Activated B cell treated with CpG ODN at 0.5 μM for 24 hours (primary cell): Measurements from ENCODE around the gene HK3. TPM values are rescaled to one million over a fixed set of nuclear protein-coding genes. Genes with fewer than 3 reads are reported as not detected.

Experiments
- ATAC-seq: fragments of 200-7000 bp; cut with Tn5 transposase; one replicate; pipeline ENCODE4 v1.10.0; 2021; ENCODE audit warnings: low read depth, mild to moderate bottlenecking, moderate library complexity
- CTCF ChIA-PET: fragments of 350-600 bp; sonication (Branson Sonifier 250); formaldehyde crosslinking; loops from one replicate; lab custom pipeline; 2021; ENCODE audit warnings: antibody characterized with exemption; lab: Charles Lee
- POLR2A ChIA-PET: fragments of 350-600 bp; sonication (Branson Sonifier 250); formaldehyde crosslinking; loops from one replicate; lab custom pipeline; 2021; ENCODE audit warnings: antibody characterized with exemption; lab: Charles Lee
- DNase-seq: peaks from one replicate; pipeline ENCODE4 v3.0.0; 2022
- H3K27ac Mint-ChIP-seq: one replicate; pipeline ENCODE4 v1.8.0; 2020; ENCODE audit warnings: mixed read lengths
- H3K27me3 Mint-ChIP-seq: one replicate; pipeline ENCODE4 v1.8.0; 2021; ENCODE audit warnings: mixed read lengths
- H3K36me3 Mint-ChIP-seq: one replicate; pipeline ENCODE4 v1.8.0; 2021; ENCODE audit warnings: low read depth, mixed read lengths
- H3K4me1 Mint-ChIP-seq: one replicate; pipeline ENCODE4 v1.8.0; 2021; ENCODE audit warnings: mixed read lengths
- H3K4me3 Mint-ChIP-seq: one replicate; pipeline ENCODE4 v1.8.0; 2020; ENCODE audit warnings: mild to moderate bottlenecking, mixed read lengths
- H3K9me3 Mint-ChIP-seq: one replicate; pipeline ENCODE4 v1.8.0; 2020; ENCODE audit warnings: mixed read lengths
- CTCF ChIP-seq: fragments of 200-600 bp; IDR thresholded peaks from one replicate; pipeline ENCODE4 v1.8.0; 2022; ENCODE audit warnings: antibody characterized with exemption, mild to moderate bottlenecking
- intact Hi-C: fragments of 100-400 bp; cut with micrococcal nuclease; formaldehyde crosslinking; loops from one replicate; pipeline ENCODE4 v1.15.1; 2024
- total RNA-seq: library from RNA; stranded (reverse); gene quantifications from 2 replicates; pipeline ENCODE4 v1.2.3, GENCODE V29; 2022

HK3 gene
- total RNA-seq, 1 donor from 2014 or later: 0.55 TPM

GRCh38 chr5:176876506-176877431 is 22.4 kb downstream of the HK3 start:
- intact Hi-C loops: no loop called here
- Mint-ChIP-seq H3K27ac (no peak overlapping the region), H3K4me3 (no peak overlapping the region), H3K4me1 (peaks cover 2% of the 10 kb centered on the region), H3K27me3 (peaks cover 26% of the 10 kb centered on the region), H3K9me3 (no peaks in the 10 kb centered on the region), H3K36me3 (no peaks in the 10 kb centered on the region)
- no peak for DNase-seq
- CTCF ChIA-PET: no interaction called here
- POLR2A ChIA-PET: no interaction called here
- TF ChIP-seq CTCF: no peak
- ATAC-seq: no peak

DNA sequence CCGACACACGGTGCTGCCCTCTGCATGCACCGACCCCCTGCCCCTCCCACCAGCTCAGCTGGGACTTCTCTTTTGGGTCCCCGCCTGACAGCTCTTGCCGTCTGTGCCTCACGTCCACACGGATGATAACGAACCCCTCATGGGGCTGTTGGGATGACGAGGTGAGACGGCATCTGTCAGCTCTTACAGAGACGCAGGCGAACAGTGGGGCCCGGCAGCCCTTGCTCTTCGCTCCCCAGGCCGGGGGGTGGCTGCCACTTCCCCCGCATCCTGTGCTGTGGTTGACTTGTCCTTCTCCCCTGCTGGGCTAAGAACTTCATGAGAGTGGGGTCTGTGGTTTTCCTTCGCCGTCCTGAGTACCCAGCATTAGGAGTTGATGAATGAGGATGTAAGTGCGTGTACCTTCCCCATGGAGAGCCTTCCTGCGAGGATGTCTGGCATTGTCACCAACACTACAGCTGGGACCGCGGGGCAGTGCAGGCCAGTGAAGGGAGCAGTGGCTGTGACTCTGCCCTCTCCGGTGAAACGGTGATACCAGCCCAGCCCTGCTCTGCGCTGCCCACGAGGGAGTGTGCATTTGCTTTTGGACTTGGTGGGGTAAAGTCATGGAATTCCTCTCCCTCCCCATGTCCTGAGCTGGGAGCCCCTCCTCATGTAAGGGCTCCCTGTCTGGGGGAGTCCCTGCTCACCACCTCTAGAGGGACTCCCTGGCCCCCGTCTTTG is 23.2 kb downstream of the HK3 start:
- H3K9me3 Mint-ChIP-seq: no peaks in the 10 kb centered on the region
- ATAC-seq: no peak
- TF ChIP-seq CTCF: no peak
- intact Hi-C loops: no loop called here
- POLR2A ChIA-PET: no interaction called here
- no peak for DNase-seq
- no peak overlapping the region for H3K27ac Mint-ChIP-seq
- peaks cover 2% of the 10 kb centered on the region for H3K4me1 Mint-ChIP-seq
- no peaks in the 10 kb centered on the region for H3K36me3 Mint-ChIP-seq
- no peak overlapping the region for H3K4me3 Mint-ChIP-seq
- CTCF ChIA-PET: interaction anchor here (0.6 kb wide), 1 partner anchor 10 kb away, joined by 3 read pairs; no protein-coding TSS in a partner anchor
- peaks cover 26% of the 10 kb centered on the region for H3K27me3 Mint-ChIP-seq

- Mint-ChIP-seq H3K27me3 (peaks cover 26% of the 10 kb centered on the region), H3K4me1 (peaks cover 6% of the 10 kb centered on the region), H3K36me3 (no peaks in the 10 kb centered on the region), H3K27ac (no peak overlapping the region), H3K4me3 (no peak overlapping the region), H3K9me3 (no peaks in the 10 kb centered on the region)
- CTCF ChIA-PET: no interaction called here
- no peak for DNase-seq
- intact Hi-C loops: no loop called here
- POLR2A ChIA-PET: no interaction called here
- ATAC-seq: no peak
- TF ChIP-seq CTCF: no peak
These were observed 24.1 kb downstream of the HK3 start for GRCh38 chr5:176875014-176875550.

GRCh38 chr5:176874198-176874780 is 24.9 kb downstream of the HK3 start:
- Mint-ChIP-seq H3K9me3 (no peaks in the 10 kb centered on the region), H3K27ac (no peak overlapping the region), H3K4me1 (peaks cover 6% of the 10 kb centered on the region), H3K36me3 (no peaks in the 10 kb centered on the region), H3K27me3 (peaks cover 23% of the 10 kb centered on the region), H3K4me3 (no peak overlapping the region)
- DNase-seq (no peak), ATAC-seq (no peak)
- intact Hi-C loops: no loop called here
- ChIA-PET POLR2A (no interaction called here), CTCF (no interaction called here)
- TF ChIP-seq CTCF: no peak
